Cardiac septum (tissue), 1 donor: Measurements from ENCODE around the gene HBS1L. TPM values are rescaled to one million over a fixed set of nuclear protein-coding genes. Genes with fewer than 3 reads are reported as not detected.

ENCODE experiments used
- DNase-seq: peaks from one replicate; pipeline ENCODE4 v3.0.0-alpha.2; 2020; ENCODE audit warnings: low spot score
- intact Hi-C: fragments of 100-400 bp; cut with DNase I; formaldehyde crosslinking; loops from one replicate; pipeline ENCODE4 v1.14.0; 2022
- total RNA-seq: library from RNA; stranded (reverse); fragmentation: NEBNext Ultra II Directional; extraction: Animal tissue kit (Norgen Biotek cat#: 25700); gene quantifications from one replicate; pipeline ENCODE4 v1.2.1, GENCODE V29; 2021
- donor health status: DM: no; HTN: no; CAD: no.

Gene HBS1L
- total RNA-seq, 1 donor from 2014 or later = 85.0 TPM

DNA sequence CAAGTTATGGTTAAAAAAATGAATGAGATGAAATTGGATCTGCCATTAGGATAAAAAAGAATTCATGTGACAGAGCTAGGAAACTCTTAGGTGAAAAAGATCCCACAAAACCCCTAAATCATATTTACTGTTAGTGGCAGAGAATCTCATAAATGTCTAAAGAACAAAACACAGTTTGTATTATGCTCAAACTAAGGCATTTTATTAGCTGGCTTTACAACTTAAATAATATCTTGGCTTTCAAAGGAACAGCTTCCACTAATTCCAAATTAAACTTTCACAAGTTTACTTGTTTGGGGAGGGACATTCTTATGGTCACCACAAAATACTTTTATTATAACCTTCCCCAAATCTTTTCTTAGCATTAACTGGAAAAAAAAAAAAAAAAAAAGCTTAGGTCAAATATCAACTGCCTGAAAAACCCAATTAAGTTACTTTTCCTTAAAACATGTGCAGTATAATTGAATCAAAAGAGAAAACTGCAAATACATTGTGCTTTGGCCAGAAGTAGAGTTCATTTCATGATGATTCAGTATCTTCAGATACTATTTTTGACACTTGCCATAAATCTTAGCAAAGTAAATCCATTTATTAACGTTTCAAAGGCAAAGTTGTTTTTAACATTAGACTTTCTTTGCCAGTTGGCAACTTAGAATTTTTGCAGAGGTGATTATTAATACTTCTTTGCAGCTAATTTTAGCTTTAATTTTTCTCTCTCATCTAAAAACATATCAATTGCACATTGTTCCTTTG lies 90.0 kb downstream of the HBS1L start:
- intact Hi-C loops = no loop called here
- DNase-seq = no peak

DNA sequence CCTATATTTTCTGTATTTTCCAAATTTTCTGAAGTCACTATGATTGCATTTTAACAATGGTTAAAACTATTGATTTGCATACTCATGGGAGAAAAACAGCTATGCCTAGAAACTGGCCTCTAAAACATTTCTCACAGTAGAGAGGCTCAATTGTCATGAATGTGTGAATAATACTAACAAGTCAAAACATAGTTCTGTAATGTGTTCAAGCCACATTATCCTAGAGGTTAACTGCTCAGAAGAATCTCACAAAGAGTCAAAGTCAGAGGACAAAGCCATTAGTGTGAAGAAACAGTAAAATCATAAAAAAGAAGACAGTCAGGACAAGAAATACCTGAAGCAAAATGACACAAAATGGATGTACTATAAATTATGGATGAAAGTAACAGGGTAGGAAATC lies 92.2 kb downstream of the HBS1L start:
- no peak for DNase-seq
- intact Hi-C loops = no loop called here

DNA sequence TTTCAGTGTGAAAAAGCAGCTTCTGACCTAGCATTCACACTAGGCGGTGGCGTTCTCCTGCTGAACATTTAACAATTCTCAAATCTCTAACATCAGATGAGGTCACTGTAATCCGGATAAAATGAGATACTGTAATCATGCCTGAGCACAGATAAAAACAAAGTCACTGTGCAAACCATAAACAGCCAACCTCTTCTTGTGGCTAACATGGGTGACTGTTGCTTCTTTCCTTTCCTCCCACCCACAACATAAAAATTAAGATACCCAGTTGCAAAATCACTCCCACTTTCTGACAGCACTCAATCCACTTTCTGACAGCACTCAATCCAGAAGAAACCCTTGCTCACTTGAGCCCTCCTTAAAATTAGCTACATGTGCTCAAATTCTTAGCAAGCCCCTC lies 93.3 kb downstream of the HBS1L start:
- intact Hi-C loops = no loop called here
- DNase-seq = no peak

DNA sequence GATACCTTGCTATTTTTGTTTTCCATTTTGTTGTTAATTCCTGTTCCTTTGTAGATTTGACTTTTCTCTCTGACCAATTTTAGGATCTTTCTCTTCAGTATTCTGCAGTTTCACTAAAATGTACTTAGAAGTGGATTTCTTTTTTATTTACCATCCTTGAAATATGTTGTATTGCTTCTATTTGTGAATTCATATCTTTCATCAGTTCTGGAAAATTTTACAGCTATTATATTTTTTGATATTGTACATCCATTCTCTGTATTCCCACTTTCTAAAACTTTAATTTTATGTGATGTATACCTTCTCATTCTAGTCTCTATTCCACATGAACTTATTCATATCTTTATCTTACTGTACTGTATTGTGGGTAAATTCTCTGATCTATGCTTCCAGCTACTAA lies 95.0 kb downstream of the HBS1L start:
- intact Hi-C loops = no loop called here
- no peak for DNase-seq

DNA sequence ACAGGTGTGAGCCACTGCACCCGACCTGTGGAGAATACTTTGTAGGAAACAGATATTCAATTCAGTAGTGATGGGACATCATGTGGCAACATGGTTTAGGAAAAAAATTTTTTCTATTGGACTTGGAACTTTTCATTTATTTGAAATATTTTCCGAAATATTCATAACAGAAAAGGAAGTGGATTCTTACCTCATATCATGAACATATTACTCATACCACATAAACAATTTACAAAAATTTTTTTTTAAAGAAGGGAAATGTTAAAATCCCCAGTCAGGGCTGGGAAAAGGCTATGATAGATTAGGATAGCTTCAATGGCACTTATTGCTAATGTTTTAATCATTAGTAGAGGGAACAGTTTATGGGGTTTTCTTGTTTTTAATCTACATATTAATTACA lies 97.9 kb downstream of the HBS1L start:
- DNase-seq = no peak
- intact Hi-C loops = no loop called here

DNA sequence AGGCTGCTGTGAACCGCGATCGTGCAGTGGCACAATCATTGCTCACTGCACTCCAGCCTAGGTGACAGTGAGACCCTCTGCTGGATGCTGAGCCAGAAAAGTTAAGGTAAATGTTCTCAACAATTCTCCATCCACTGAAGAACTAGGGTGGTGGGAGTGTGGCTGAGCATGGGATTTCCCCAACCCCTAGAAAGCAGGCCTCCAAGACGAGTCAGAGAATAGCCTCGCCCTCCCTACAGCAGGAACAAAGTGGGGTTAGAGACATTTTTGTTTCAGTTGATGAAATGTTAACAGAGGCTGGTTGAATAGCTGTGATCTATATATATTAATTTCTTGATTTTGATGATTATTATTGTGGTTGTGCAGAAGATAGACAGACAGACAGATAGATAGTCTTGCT lies 98.6 kb downstream of the HBS1L start:
- no peak for DNase-seq
- intact Hi-C loops = no loop called here

DNA sequence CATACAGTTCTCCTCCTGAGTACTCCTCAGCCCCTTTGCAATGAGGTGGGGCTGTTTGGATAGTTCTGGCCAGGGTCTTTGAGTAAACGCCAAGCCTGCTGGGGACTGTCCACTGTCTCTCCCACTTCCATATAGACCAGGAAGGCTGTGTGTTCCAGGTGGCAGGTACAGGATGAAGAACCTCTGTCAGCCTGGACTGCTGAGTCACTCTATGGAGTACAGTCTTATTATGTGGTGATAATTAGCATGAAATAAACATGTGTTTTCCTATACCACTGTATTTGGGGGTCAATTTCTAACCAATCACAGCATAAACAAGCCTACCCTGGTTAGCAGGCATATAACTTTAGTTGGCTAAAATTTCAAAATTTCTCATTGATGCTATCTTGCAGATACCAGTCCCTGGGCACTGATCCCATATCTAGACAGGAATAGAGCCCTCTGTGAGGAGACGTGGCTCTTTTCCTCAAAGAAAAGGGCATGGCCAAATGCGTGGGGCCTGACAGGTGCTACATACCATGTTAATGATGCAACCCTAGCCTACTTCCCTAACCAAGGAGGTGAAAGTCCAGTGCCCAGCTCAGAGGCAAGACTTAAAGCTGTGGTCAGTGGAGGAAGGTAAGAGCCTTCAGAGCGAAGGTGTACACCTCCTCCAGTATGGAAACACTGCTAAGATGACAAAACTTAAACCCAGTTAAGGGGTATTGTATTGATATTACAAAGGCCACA lies 100.2 kb downstream of the HBS1L start:
- DNase-seq = no peak
- intact Hi-C loops = no loop called here

DNA sequence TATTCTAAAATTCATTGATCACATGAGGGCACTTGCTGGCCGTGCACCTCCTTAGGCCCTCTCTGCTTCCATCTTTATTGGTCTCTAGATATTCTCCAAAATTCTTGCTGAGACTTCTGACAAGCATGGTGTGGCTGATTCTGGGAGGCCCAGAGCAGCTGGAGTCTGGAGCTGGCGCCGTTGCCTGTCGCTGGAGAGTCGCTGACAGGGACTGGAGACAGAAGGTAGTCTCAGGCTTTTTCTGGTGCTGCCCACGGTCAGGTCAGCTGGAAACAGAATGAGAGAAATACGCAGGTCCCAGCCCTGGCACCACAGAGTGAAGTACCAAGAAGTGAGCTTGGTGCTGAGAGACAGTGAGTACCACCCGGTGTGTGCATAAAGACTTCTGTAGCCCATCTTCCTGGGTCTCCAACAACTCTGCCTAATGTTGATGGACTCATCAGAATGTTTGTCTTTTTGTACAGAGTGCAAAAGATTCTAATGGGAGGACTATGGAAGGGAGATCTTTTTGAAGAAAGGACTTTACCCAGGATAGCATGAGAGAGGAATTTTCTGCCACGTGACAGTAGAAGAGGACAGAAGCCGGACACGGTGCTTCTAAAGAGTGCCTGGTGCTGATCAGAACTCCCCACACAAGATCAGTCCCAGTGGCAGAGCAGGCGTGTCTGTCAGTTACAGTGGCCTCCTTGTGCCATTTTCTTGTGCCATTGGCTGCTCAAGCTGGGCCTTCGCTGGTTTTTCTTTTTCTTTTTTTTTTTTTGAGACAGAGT lies 102.9 kb downstream of the HBS1L start:
- DNase-seq = no peak

DNA sequence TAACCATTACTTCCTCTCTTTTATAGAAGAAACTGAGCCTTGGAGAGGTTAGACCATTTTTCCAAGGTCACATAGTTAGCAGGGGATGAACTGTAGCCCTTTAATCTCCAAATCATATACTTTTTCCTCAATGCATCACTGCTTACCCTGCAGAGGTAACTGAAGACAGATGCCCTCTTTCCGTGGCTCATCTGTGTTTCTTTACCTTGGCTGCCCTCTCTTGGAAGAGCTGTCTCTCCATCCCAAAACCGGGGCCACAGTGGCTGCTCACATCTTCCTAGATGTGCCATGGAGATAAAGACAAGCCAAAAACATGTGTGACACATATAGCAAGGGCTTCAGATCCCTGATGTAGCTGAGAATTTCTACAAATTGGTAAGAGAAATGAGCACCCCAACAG lies 104.1 kb downstream of the HBS1L start:
- intact Hi-C loops = no loop called here
- DNase-seq = no peak

More for the DNA sequence above, 102.9 kb downstream of the HBS1L start:
- intact Hi-C loops = no loop called here

DNA sequence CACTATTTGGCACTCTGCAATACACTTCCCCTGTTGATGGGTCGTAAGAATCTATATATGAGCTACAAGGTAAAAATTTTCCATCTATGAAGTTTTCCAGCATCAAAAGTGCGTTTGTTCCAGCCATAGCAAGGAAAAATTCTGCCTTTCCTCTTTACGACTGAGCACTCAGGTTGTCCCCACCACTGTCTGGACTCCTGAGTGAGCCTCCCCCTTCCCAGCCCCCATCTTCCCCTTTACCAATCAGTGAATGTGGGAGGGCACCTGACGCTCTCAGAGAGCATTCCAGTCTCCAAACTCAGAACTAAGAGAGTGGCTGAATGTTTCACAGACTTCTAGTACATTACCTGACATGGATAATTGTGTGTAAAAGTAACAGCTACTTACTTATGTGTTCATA lies 104.7 kb downstream of the HBS1L start, which contains the start of gene ALDH8A1:
ALDH8A1 (minus strand) TSS at position 175 of the 400 bp plus-strand sequence; CDS start at position 127, 48 bp downstream.
- DNase-seq = no peak
- intact Hi-C loops = no loop called here

DNA sequence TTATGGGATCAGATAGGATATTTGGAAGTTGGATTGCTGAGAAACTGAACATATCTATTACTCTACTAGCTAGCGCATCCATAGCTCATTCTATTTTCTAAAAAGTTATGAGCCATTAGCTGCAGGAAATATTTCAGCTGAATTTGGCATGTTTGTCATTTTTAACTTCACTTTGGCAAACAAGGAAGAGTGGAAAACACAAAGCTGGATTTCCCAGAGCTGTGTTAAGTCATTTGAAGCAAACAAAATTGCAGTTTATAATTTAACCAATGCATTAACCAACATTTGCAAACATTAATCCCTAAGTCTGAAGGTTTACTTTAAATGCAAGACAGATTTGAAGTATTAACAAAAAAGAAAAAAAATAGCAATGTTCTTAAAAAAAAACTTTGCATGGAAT lies 105.9 kb downstream of the HBS1L start:
- DNase-seq = no peak
- intact Hi-C loops = no loop called here

DNA sequence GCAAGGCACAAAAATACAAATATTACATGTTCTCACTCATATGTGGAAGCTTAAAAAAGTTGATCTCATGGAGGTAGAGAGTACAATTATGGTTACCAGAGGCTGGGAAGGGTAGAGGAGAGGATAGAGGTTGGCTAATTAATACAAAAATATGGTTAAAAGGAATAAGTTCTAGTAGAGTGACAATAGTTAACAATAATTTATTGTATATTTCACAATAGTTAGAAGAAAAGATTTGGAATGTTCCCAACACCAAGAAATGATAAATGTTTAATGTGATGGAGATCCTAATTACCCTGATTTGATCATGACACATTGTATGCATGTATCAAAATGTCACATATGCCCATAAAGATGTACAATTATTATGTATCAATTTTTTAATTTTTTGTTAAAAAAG lies 106.5 kb downstream of the HBS1L start:
- DNase-seq = no peak
- intact Hi-C loops = no loop called here

DNA sequence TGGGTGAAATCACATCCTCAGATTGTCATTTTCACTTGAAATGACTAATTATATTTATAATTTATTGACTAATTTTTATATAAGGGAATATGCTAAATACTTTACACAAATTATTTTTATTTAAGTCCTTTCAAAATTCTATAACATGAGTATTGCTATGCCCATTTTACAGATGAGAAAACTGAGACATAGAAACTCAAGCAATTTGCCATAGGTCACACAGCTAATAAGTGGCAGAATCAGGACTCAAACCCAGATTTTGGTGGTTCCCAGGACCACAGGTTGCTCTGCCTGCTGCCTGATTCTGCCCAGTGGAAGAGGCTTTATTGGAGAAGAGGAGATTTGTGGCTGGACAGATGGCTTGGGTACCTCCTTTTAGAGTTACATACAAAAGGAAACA lies 109.6 kb downstream of the HBS1L start:
- intact Hi-C loops = no loop called here
- DNase-seq = no peak

DNA sequence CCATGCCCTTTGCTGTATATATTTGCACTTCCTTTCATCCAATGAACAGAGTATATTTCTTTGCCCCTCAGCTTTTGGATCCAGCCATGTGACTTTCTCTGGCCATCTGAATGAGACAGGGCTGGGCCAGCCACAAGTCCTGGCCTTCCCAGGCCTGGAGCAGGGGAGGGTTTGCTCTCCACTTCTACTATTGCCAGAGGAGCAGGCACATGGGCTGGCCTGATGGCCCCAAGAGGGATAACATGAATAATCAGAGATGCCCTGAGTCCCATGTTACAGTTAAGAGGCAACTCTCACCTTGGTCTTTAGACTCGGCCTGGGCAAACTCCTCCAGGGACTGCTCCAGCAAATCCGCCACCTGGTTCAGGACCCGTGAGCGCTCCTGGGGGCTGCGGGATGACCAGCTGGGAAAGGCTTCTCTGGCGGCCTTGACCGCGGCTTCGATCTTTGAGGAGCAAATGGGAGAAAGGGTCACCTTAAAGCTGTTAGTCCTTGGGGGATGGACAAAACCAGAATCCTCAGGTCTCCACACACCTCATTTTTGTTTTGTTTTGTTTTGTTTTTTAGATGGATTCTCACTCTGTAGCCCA lies 111.0 kb downstream of the HBS1L start:
- no peak for DNase-seq
- intact Hi-C loops = loop anchor here (5.0 kb wide), 1 partner anchor 786 kb away; no protein-coding TSS in a partner anchor

DNA sequence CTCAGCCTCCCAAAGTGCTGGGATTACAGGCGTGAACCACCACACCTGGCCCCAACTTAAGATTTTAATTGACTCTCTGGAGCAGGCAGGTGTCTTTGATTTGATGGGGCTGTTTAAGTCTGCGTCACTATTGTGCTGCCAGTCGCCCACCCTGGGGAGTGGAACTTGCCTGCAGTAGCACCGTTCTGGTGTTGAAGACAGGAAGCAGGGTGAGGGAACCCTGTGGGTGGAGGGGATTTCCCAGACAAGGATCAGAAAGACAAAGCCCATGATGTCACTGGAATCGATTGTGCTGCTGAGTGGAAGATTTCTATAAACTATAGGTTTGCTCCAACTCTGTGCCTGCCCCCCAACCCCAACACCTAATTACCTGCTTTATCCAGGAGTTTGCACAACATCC lies 115.7 kb downstream of the HBS1L start:
- DNase-seq = no peak
- intact Hi-C loops = loop anchor here (5.0 kb wide), 1 partner anchor 767 kb away; no protein-coding TSS in a partner anchor

DNA sequence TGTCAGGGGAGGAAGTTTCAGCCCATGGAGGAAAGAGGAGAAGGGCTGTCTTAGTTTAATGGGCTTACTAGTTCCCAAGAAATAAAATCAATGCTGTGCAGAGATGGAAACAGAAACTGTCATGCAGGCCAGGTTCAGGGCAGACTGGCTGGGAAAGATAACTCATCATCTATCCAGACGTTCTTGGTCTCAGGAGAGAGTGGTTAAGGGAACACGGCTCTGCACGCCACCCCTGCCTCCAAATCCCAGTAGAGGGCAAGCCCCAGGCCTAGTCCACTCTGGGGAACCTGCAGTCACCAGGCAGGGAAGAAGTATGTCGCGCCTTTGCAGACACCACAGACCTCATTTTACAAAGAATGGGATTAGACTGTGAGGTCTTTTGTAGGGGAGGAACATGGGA lies 117.2 kb downstream of the HBS1L start:
- intact Hi-C loops = loop anchor here (5.0 kb wide), 1 partner anchor 765 kb away; no protein-coding TSS in a partner anchor
- DNase-seq = no peak

DNA sequence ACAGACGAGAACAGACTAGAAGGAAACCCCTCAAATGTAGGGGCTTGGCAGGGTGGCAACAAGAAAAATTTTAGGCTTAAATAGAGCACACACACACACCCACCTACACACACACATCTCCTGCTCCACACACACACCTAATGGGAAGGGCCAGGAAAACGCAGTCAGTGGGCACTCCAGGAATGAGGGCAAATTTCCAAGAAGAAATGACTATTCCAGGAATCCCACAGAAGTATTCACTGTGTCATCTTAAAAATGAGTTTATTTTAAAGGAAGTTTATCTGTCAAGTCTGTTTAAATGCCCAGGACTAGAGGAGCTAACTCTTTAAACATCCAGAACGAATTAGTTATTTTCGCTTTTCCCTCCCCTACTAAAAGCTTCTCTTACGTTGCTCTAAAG lies 117.7 kb downstream of the HBS1L start:
- intact Hi-C loops = loop anchor here (5.0 kb wide), 1 partner anchor 765 kb away; no protein-coding TSS in a partner anchor
- no peak for DNase-seq

DNA sequence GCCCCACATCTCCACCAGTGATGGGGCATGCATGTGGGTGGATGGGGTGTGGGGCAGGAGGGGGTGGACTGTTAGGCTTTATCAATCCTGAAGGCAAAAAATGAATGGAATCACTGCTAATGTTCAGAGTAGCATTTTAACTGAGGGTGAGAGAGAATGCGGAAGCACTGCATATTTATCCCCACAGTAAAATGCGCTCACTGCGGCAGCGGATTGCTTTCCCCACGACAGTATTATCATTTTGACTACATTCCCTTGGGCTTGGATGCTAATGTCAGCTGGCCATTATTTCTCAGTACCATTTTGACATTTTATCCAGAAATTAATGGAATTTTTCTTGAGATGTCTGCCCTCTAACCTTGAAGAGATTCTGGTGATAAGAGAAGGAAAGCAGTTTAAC lies 118.1 kb downstream of the HBS1L start:
- intact Hi-C loops = loop anchor here (5.0 kb wide), 1 partner anchor 764 kb away; no protein-coding TSS in a partner anchor
- DNase-seq = no peak

DNA sequence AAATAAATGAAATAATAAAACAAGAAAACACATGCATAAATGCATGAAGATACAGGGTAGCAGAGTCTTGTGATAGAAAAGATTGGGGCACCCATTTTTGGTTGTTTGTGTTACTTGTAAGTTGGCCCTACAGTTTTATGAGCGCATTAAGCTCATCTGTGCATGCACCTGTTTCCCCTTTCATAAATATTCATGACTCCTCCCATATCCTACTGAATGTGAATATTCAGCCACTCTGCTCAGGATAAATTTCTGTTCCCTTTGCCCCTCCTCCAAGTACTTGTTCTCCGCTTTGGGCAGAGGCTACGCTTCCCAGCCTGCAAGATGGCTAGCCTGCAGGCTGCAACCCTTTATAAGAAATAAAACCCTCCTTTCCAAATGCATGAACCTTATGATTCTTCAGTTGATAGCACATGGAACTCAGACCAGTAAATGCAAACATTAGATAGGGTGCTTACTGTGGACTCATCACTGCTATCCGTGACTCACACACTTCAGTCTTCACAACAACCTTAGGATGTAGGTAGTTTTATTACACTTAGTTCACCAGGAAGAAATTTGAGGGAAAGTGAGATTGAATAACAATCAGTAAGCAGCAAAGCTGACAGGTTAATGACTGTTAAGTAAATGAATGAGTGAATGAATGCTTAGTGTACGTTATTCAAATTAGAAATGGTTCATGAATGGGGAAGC lies 119.7 kb downstream of the HBS1L start:
- intact Hi-C loops = loop anchor here (5.0 kb wide), 1 partner anchor 763 kb away; no protein-coding TSS in a partner anchor
- no peak for DNase-seq
